ENCODE measurements around the gene HIP1. TPM values are rescaled to one million over a fixed set of nuclear protein-coding genes. Genes with fewer than 3 reads are reported as not detected.

HIP1 gene
- polyA plus RNA-seq, 1 of the 3 experiments (the other 2 are of a cell fraction), result 11.3 TPM

- Histone ChIP-seq H3K27ac (ENCODE audit: low read depth in 2 of 2, low read length in 1 of 2) (no peak overlapping the region), H3K9ac (no peak overlapping the region), H4K20me1 (ENCODE audit: insufficient read depth) (no peaks in the 10 kb centered on the region), H3K4me1 (ENCODE audit: control insufficient read depth in 1 of 2, insufficient read depth in 2 of 2, low read depth in 1 of 2, low read length in 1 of 2) (no peaks in the 10 kb centered on the region; a peak in 1 of 4 replicates), H3K4me3 (ENCODE audit: low read depth in 2 of 2, low read length in 1 of 2) (no peak overlapping the region), H3K79me2 (ENCODE audit: insufficient read depth) (no peaks in the 10 kb centered on the region), H3K9me3 (no peaks in the 10 kb centered on the region), H3K9me2 (no peaks in the 10 kb centered on the region), H3K4me2 (no peak overlapping the region), H3F3A (replicated peaks; ENCODE audit: insufficient read depth) (no peaks in the 10 kb centered on the region), H2AFZ (ENCODE audit: low read depth) (no peak overlapping the region), H3K36me3 (replicated peaks in 1 of 2; ENCODE audit: control insufficient read depth in 1 of 2, insufficient read depth in 2 of 2, low read length in 1 of 2) (no peaks in the 10 kb centered on the region), H3K27me3 (ENCODE audit: insufficient read depth) (no peaks in the 10 kb centered on the region)
- 91% methylated on average over 5 of the region's 5 CpGs for WGBS (ENCODE audit: low lambda C conversion rate)
- TF ChIP-seq TCF12 (IDR thresholded peaks at IDR 0.05) (no peak), MEF2A (IDR thresholded peaks at IDR 0.05; ENCODE audit: borderline replicate concordance, low read depth) (no peak), POLR2AphosphoS5 (IDR thresholded peaks at IDR 0.05; ENCODE audit: low read depth, low read length) (no peak), GABPA (IDR thresholded peaks at IDR 0.05; ENCODE audit: low read depth) (no peak)
- POLR2A ChIA-PET, result no interaction called here
- no peak for DNase-seq
- CTCF ChIA-PET, result interaction anchor here (0.7 kb wide), 1 partner anchor 14 kb away, joined by 3 read pairs; no protein-coding TSS in a partner anchor
These were observed 48.6 kb downstream of the HIP1 start for GRCh38 chr7:75690121-75690523.

- Histone ChIP-seq H2AFZ (ENCODE audit: low read depth) (no peak overlapping the region), H3K4me2 (no peak overlapping the region), H3F3A (replicated peaks; ENCODE audit: insufficient read depth) (no peaks in the 10 kb centered on the region), H3K9ac (no peak overlapping the region), H3K79me2 (ENCODE audit: insufficient read depth) (no peaks in the 10 kb centered on the region), H3K27ac (ENCODE audit: low read depth in 2 of 2, low read length in 1 of 2) (no peak overlapping the region), H3K4me1 (ENCODE audit: control insufficient read depth in 1 of 2, insufficient read depth in 2 of 2, low read depth in 1 of 2, low read length in 1 of 2) (no peaks in the 10 kb centered on the region; a peak in 1 of 4 replicates), H4K20me1 (ENCODE audit: insufficient read depth) (no peaks in the 10 kb centered on the region), H3K36me3 (replicated peaks in 1 of 2; ENCODE audit: control insufficient read depth in 1 of 2, insufficient read depth in 2 of 2, low read length in 1 of 2) (no peaks in the 10 kb centered on the region), H3K4me3 (ENCODE audit: low read depth in 2 of 2, low read length in 1 of 2) (no peak overlapping the region), H3K9me2 (no peaks in the 10 kb centered on the region), H3K9me3 (no peaks in the 10 kb centered on the region), H3K27me3 (ENCODE audit: insufficient read depth) (no peaks in the 10 kb centered on the region)
- DNase-seq, result no peak
- TF ChIP-seq SMC3 (IDR thresholded peaks at IDR 0.05; ENCODE audit: low read depth, low read length) (no peak), GATA2 (CRISPR knock-in tag; IDR thresholded peaks at IDR 0.05) (no peak), REST (IDR thresholded peaks at IDR 0.05; ENCODE audit: low read depth, low read length) (no peak), CHD2 (IDR thresholded peaks at IDR 0.05; ENCODE audit: low read length, partially characterized antibody) (no peak), MAX (IDR thresholded peaks at IDR 0.05; ENCODE audit: low read depth) (no peak)
- ChIA-PET POLR2A (no interaction called here), CTCF (interaction anchor here (0.7 kb wide), 1 partner anchor 14 kb away, joined by 3 read pairs; no protein-coding TSS in a partner anchor)
- WGBS (ENCODE audit: low lambda C conversion rate), result 87% methylated on average over 20 of the region's 20 CpGs
These were observed 49.3 kb downstream of the HIP1 start for GRCh38 chr7:75689246-75690099.
